Smooth muscle cell (in vitro differentiated cells): ENCODE measurements around the gene FBRSL1. TPM values are rescaled to one million over a fixed set of nuclear protein-coding genes. Genes with fewer than 3 reads are reported as not detected.

ENCODE experiments used
- DNase-seq: peaks from one replicate; lab custom pipeline; 2025; ENCODE audit not compliant: unreplicated experiment; lab: John Stamatoyannopoulos, UW
- H2AFZ ChIP-seq: fragments of 200-600 bp; sonication (generic); 2 replicates; pipeline ENCODE4 v1.6.0; 2016; ENCODE audit warnings: antibody characterized with exemption, low read depth, mild to moderate bottlenecking
- H3F3A ChIP-seq: fragments of 200-600 bp; sonication (generic); 2 replicates; pipeline ENCODE4 v1.6.0; 2017; ENCODE audit warnings: antibody characterized with exemption, low read depth
- H3K27ac ChIP-seq: fragments of 200-600 bp; sonication (generic); 2 replicates; pipeline ENCODE4 v1.5.1; 2016; ENCODE audit warnings: low read depth, mild to moderate bottlenecking
- H3K27me3 ChIP-seq: fragments of 200-600 bp; sonication (generic); 2 replicates; pipeline ENCODE4 v1.6.1; 2016; ENCODE audit warnings: low read depth, mild to moderate bottlenecking
- H3K36me3 ChIP-seq: fragments of 200-600 bp; sonication (generic); 2 replicates; pipeline ENCODE4 v1.5.1; 2016; ENCODE audit warnings: low read depth
- H3K4me1 ChIP-seq: fragments of 200-600 bp; sonication (generic); 2 replicates; pipeline ENCODE4 v1.5.1; 2016; ENCODE audit warnings: low read depth
- H3K4me2 ChIP-seq: fragments of 200-600 bp; sonication (generic); 2 replicates; pipeline ENCODE4 v1.6.0; 2016; ENCODE audit warnings: mild to moderate bottlenecking
- H3K4me3 ChIP-seq: fragments of 200-600 bp; sonication (generic); 2 replicates; pipeline ENCODE4 v1.5.1; 2016; ENCODE audit warnings: mild to moderate bottlenecking
- H3K79me2 ChIP-seq: fragments of 200-600 bp; sonication (generic); 2 replicates; pipeline ENCODE4 v1.6.0; 2016; ENCODE audit warnings: low read depth, mild to moderate bottlenecking
- H3K9ac ChIP-seq: fragments of 200-600 bp; sonication (generic); 2 replicates; pipeline ENCODE4 v1.6.0; 2016; ENCODE audit warnings: low read depth
- H3K9me3 ChIP-seq: fragments of 200-600 bp; sonication (generic); replicated peaks from 2 replicates; pipeline ENCODE4 v1.5.1; 2016; ENCODE audit warnings: low read depth
- H4K20me1 ChIP-seq: fragments of 200-600 bp; sonication (generic); 2 replicates; pipeline ENCODE4 v1.6.0; 2016; ENCODE audit warnings: low read depth
- CTCF ChIP-seq: fragments of 200-600 bp; sonication (generic); IDR thresholded peaks from 2 replicates; pipeline ENCODE4 v1.5.1; 2017; ENCODE audit warnings: borderline replicate concordance, mild to moderate bottlenecking, antibody characterized with exemption; ENCODE audit not compliant: insufficient read depth, poor library complexity, severe bottlenecking
- WGBS: methylation state at CpG from one replicate; pipeline ENCODE4 v1.1.7; 2016; ENCODE audit warnings: low lambda C conversion rate; 5-methylcytosine and 5-hydroxymethylcytosine counted together
- polyA plus RNA-seq: library from polyadenylated mRNA; unstranded; fragments of >200 nt; fragmentation: Nextera tagmentation; extraction: Ambion mirVana; gene quantifications from 2 replicates; pipeline ENCODE4 v1.2.1, GENCODE V29; 2016
- total RNA-seq: library from RNA; depleted of rRNA; stranded (reverse); fragments of >200 nt; gene quantifications from 2 replicates; pipeline ENCODE4 v1.2.3, GENCODE V29; 2014

The FBRSL1 gene
- total and polyA plus RNA-seq, 2 experiments from 2014 or later: 7.9 to 17.6 TPM

GRCh38 chr12:132518354-132518992 lies 28.5 kb downstream of the FBRSL1 start:
- no peaks in the 10 kb centered on the region for H3K4me1 ChIP-seq

GRCh38 chr12:132520421-132521199 lies 30.7 kb downstream of the FBRSL1 start:
- Histone ChIP-seq H3K9ac (no peak overlapping the region), H3K36me3 (no peaks in the 10 kb centered on the region), H3K9me3 (no peaks in the 10 kb centered on the region), H3F3A (no peaks in the 10 kb centered on the region), H3K27me3 (no peaks in the 10 kb centered on the region), H3K4me1 (no peaks in the 10 kb centered on the region), H3K79me2 (no peaks in the 10 kb centered on the region), H3K27ac (no peak overlapping the region), H3K4me3 (no peak overlapping the region), H4K20me1 (peaks cover 83% of the 10 kb centered on the region), H2AFZ (no peak overlapping the region), H3K4me2 (no peak overlapping the region)
- TF ChIP-seq CTCF: no peak
- WGBS: 96% methylated on average over 17 of the region's 17 CpGs
- no peak for DNase-seq

More at GRCh38 chr12:132518354-132518992, 28.5 kb downstream of the FBRSL1 start:
- Histone ChIP-seq H3K4me3 (no peak overlapping the region), H3K27me3 (no peaks in the 10 kb centered on the region), H3K9me3 (no peaks in the 10 kb centered on the region), H3K27ac (no peak overlapping the region), H2AFZ (no peak overlapping the region), H3K9ac (no peak overlapping the region), H3K79me2 (no peaks in the 10 kb centered on the region), H4K20me1 (peaks cover 79% of the 10 kb centered on the region), H3K4me2 (no peak overlapping the region), H3K36me3 (no peaks in the 10 kb centered on the region), H3F3A (no peaks in the 10 kb centered on the region)
- DNase-seq: no peak
- WGBS: 95% methylated on average over 7 of the region's 7 CpGs
- TF ChIP-seq CTCF: no peak

- no peak for DNase-seq
- TF ChIP-seq CTCF: no peak
- no peaks in the 10 kb centered on the region for H3K36me3 ChIP-seq
- H2AFZ ChIP-seq: no peak overlapping the region
- H3K9ac ChIP-seq: no peak overlapping the region
- H3K79me2 ChIP-seq: no peaks in the 10 kb centered on the region
- no peaks in the 10 kb centered on the region for H3F3A ChIP-seq
- no peak overlapping the region for H3K27ac ChIP-seq
- 93% methylated on average over 14 of the region's 15 CpGs for WGBS
- no peaks in the 10 kb centered on the region for H3K9me3 ChIP-seq
- no peak overlapping the region for H3K4me2 ChIP-seq
- H3K4me3 ChIP-seq: no peak overlapping the region
- peaks cover 88% of the 10 kb centered on the region for H4K20me1 ChIP-seq
- H3K4me1 ChIP-seq: no peaks in the 10 kb centered on the region
- no peaks in the 10 kb centered on the region for H3K27me3 ChIP-seq
Observed at GRCh38 chr12:132521200-132521580, 31.2 kb downstream of the FBRSL1 start.
